Measurements from ENCODE around the gene NEU2.

The NEU2 gene

GRCh38 chr2:233074106-233074505, 41.6 kb downstream of the NEU2 start:
- no peaks in the 10 kb centered on the region for H3K79me2 ChIP-seq (ENCODE audit: control insufficient read depth, insufficient read depth, low read length)
- H3K18ac ChIP-seq (ENCODE audit: low read length), result no peak overlapping the region
- H3K36me3 ChIP-seq (ENCODE audit: control insufficient read depth, insufficient read depth, low read length), result no peaks in the 10 kb centered on the region
- H2BK120ac ChIP-seq (ENCODE audit: low read depth, low read length), result no peak overlapping the region
- H3K4ac ChIP-seq (ENCODE audit: low read depth, low read length), result no peak overlapping the region
- H3K4me1 ChIP-seq (ENCODE audit: control insufficient read depth, low read depth, low read length), result peaks cover 2% of the 10 kb centered on the region
- no peak overlapping the region for H4K5ac ChIP-seq (ENCODE audit: low read length)
- no CpG with 5 or more reads among the region's 7 CpGs for WGBS (ENCODE audit: extremely low coverage, insufficient coverage, low lambda C conversion rate)
- H4K8ac ChIP-seq (ENCODE audit: low read depth, low read length), result no peak overlapping the region
- H3K27me3 ChIP-seq (ENCODE audit: insufficient read depth, low read length, poor library complexity), result no peaks in the 10 kb centered on the region
- DNase-seq, result no peak
- H3K23ac ChIP-seq (ENCODE audit: low read length), result no peak overlapping the region
- H3K9ac ChIP-seq (ENCODE audit: low read length), result no peak overlapping the region
- no peak overlapping the region for H3K4me2 ChIP-seq (ENCODE audit: low read length)
- no peak overlapping the region for H3K27ac ChIP-seq (ENCODE audit: low read depth, low read length)
- H3K56ac ChIP-seq (ENCODE audit: low read length), result no peak overlapping the region
- no peak overlapping the region for H3K4me3 ChIP-seq (ENCODE audit: low read length)
- H2AK5ac ChIP-seq (ENCODE audit: low read length), result no peak overlapping the region
- H2BK15ac ChIP-seq (replicated peaks; ENCODE audit: low read depth), result no peak overlapping the region
- H2BK5ac ChIP-seq (ENCODE audit: low read length), result no peak overlapping the region
- no peaks in the 10 kb centered on the region for H3K79me1 ChIP-seq (ENCODE audit: low read length)

- H2AK5ac ChIP-seq (ENCODE audit: low read length), result no peak overlapping the region
Measured at GRCh38 chr2:233075141-233075965, 42.9 kb downstream of the NEU2 start.

DNA sequence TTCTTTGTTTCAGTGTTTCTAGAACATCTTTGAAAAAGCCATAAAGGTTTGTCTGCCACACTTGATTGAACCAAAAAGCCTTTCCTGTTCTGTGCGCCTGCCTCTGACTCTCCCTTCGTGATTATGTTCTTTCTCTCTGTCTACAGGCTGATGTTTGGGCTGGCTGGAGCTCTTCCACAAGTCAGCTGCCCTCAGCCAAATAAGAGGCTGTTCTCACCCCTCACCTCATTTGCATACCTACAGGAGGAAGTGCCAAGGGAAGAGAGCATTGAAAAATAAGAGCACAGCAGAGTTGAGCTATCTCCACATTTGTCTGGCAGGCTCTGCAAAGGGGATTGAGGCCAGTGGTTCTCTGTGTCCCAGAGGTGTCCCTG, 43.5 kb downstream of the NEU2 start:
- H3K23ac ChIP-seq (ENCODE audit: low read length), result no peak overlapping the region
- peak; percentile 62 for DNase-seq
- H3K27me3 ChIP-seq (ENCODE audit: insufficient read depth, low read length, poor library complexity), result no peaks in the 10 kb centered on the region

More at GRCh38 chr2:233075141-233075965, 42.9 kb downstream of the NEU2 start:
- WGBS (ENCODE audit: extremely low coverage, insufficient coverage, low lambda C conversion rate), result no CpG with 5 or more reads among the region's 6 CpGs
- Histone ChIP-seq H3K4me3 (ENCODE audit: low read length) (no peak overlapping the region), H3K4ac (ENCODE audit: low read depth, low read length) (no peak overlapping the region), H3K27me3 (ENCODE audit: insufficient read depth, low read length, poor library complexity) (no peaks in the 10 kb centered on the region), H3K79me1 (ENCODE audit: low read length) (no peaks in the 10 kb centered on the region), H3K23ac (ENCODE audit: low read length) (no peak overlapping the region), H3K9ac (ENCODE audit: low read length) (no peak overlapping the region), H3K79me2 (ENCODE audit: control insufficient read depth, insufficient read depth, low read length) (no peaks in the 10 kb centered on the region), H2BK5ac (ENCODE audit: low read length) (no peak overlapping the region), H3K4me1 (ENCODE audit: control insufficient read depth, low read depth, low read length) (peaks cover 2% of the 10 kb centered on the region), H4K8ac (ENCODE audit: low read depth, low read length) (no peak overlapping the region), H3K27ac (ENCODE audit: low read depth, low read length) (no peak overlapping the region), H3K4me2 (ENCODE audit: low read length) (no peak overlapping the region), H2BK120ac (ENCODE audit: low read depth, low read length) (no peak overlapping the region), H4K5ac (ENCODE audit: low read length) (no peak overlapping the region), H3K56ac (ENCODE audit: low read length) (no peak overlapping the region), H3K18ac (ENCODE audit: low read length) (no peak overlapping the region), H2BK15ac (replicated peaks; ENCODE audit: low read depth) (no peak overlapping the region), H3K36me3 (ENCODE audit: control insufficient read depth, insufficient read depth, low read length) (no peaks in the 10 kb centered on the region)
- no peak for DNase-seq

DNA sequence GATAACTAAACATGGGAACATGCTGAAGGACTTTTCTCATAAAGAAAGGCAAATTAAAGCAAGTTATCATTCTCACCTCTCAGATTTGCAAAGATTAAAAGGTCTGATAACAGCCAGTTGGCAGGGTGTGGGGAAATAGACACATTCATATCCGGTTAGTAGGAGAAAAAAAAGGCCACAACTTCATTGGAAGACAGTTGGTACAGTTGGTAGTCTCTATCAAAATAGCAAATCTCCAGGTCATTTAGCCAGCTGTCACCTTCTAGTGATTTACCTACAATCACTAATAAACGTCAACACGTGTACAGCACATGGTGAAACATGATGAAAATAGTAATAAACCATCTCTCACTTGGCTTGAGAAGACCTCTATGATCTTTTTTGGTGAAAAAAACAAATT, 44.3 kb downstream of the NEU2 start:
- DNase-seq, result no peak
- H4K8ac ChIP-seq (ENCODE audit: low read depth, low read length), result no peak overlapping the region
- H3K56ac ChIP-seq (ENCODE audit: low read length), result no peak overlapping the region
- no peak overlapping the region for H2BK5ac ChIP-seq (ENCODE audit: low read length)
- H3K23ac ChIP-seq (ENCODE audit: low read length), result no peak overlapping the region
- H3K4me2 ChIP-seq (ENCODE audit: low read length), result no peak overlapping the region
- H4K5ac ChIP-seq (ENCODE audit: low read length), result no peak overlapping the region
- no peak overlapping the region for H2AK5ac ChIP-seq (ENCODE audit: low read length)
- H3K79me2 ChIP-seq (ENCODE audit: control insufficient read depth, insufficient read depth, low read length), result no peaks in the 10 kb centered on the region
- H2BK15ac ChIP-seq (replicated peaks; ENCODE audit: low read depth), result no peak overlapping the region
- H3K4me3 ChIP-seq (ENCODE audit: low read length), result no peak overlapping the region
- no peaks in the 10 kb centered on the region for H3K27me3 ChIP-seq (ENCODE audit: insufficient read depth, low read length, poor library complexity)
- H3K36me3 ChIP-seq (ENCODE audit: control insufficient read depth, insufficient read depth, low read length), result no peaks in the 10 kb centered on the region
- H3K79me1 ChIP-seq (ENCODE audit: low read length), result no peaks in the 10 kb centered on the region
- H2BK120ac ChIP-seq (ENCODE audit: low read depth, low read length), result no peak overlapping the region
- H3K9ac ChIP-seq (ENCODE audit: low read length), result no peak overlapping the region
- H3K4me1 ChIP-seq (ENCODE audit: control insufficient read depth, low read depth, low read length), result peaks cover 2% of the 10 kb centered on the region
- no CpG with 5 or more reads among the region's 3 CpGs for WGBS (ENCODE audit: extremely low coverage, insufficient coverage, low lambda C conversion rate)
- no peak overlapping the region for H3K4ac ChIP-seq (ENCODE audit: low read depth, low read length)
- H3K27ac ChIP-seq (ENCODE audit: low read depth, low read length), result no peak overlapping the region
- H3K18ac ChIP-seq (ENCODE audit: low read length), result no peak overlapping the region

More for the DNA sequence above, 43.5 kb downstream of the NEU2 start:
- no CpG with 5 or more reads among the region's 2 CpGs for WGBS (ENCODE audit: extremely low coverage, insufficient coverage, low lambda C conversion rate)
- peaks cover 2% of the 10 kb centered on the region for H3K4me1 ChIP-seq (ENCODE audit: control insufficient read depth, low read depth, low read length)
- H2AK5ac ChIP-seq (ENCODE audit: low read length), result no peak overlapping the region
- H3K56ac ChIP-seq (ENCODE audit: low read length), result no peak overlapping the region
- H3K4me2 ChIP-seq (ENCODE audit: low read length), result no peak overlapping the region
- no peak overlapping the region for H2BK120ac ChIP-seq (ENCODE audit: low read depth, low read length)
- H2BK15ac ChIP-seq (replicated peaks; ENCODE audit: low read depth), result no peak overlapping the region
- no peak overlapping the region for H4K5ac ChIP-seq (ENCODE audit: low read length)
- H2BK5ac ChIP-seq (ENCODE audit: low read length), result no peak overlapping the region
- no peaks in the 10 kb centered on the region for H3K79me1 ChIP-seq (ENCODE audit: low read length)
- no peak overlapping the region for H3K27ac ChIP-seq (ENCODE audit: low read depth, low read length)
- no peak overlapping the region for H3K18ac ChIP-seq (ENCODE audit: low read length)
- no peak overlapping the region for H3K9ac ChIP-seq (ENCODE audit: low read length)
- no peak overlapping the region for H3K4me3 ChIP-seq (ENCODE audit: low read length)
- H3K36me3 ChIP-seq (ENCODE audit: control insufficient read depth, insufficient read depth, low read length), result no peaks in the 10 kb centered on the region
- H3K79me2 ChIP-seq (ENCODE audit: control insufficient read depth, insufficient read depth, low read length), result no peaks in the 10 kb centered on the region
- no peak overlapping the region for H4K8ac ChIP-seq (ENCODE audit: low read depth, low read length)
- H3K4ac ChIP-seq (ENCODE audit: low read depth, low read length), result no peak overlapping the region

DNA sequence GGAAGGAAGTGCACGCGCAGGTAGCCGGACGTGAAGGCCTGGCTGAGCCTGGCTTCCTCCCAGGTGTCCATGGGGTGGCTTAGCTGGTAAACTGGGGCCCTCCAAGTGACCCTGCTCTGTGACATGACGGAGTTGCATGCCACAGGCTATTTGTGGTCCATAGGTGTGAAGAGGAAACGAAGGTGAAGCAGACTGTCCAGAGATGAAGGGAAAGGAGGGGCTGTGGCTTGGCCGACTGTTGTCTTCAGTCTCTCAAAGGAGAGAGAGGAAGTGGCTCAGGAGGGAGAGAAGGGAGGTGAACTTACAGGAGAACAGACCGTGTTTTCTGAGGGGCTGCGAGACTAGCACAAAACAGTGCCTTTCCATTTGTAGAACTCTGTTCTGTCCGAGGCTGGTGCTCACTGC, 47.0 kb downstream of the NEU2 start:
- H3K27ac ChIP-seq (ENCODE audit: low read depth, low read length), result no peak overlapping the region
- no peak overlapping the region for H2BK15ac ChIP-seq (replicated peaks; ENCODE audit: low read depth)
- H3K4me1 ChIP-seq (ENCODE audit: control insufficient read depth, low read depth, low read length), result peaks cover 2% of the 10 kb centered on the region
- no peaks in the 10 kb centered on the region for H3K79me2 ChIP-seq (ENCODE audit: control insufficient read depth, insufficient read depth, low read length)
- H3K27me3 ChIP-seq (ENCODE audit: insufficient read depth, low read length, poor library complexity), result no peaks in the 10 kb centered on the region
- H2AK5ac ChIP-seq (ENCODE audit: low read length), result no peak overlapping the region
- H3K36me3 ChIP-seq (ENCODE audit: control insufficient read depth, insufficient read depth, low read length), result no peaks in the 10 kb centered on the region
- H3K4ac ChIP-seq (ENCODE audit: low read depth, low read length), result no peak overlapping the region
- no peak overlapping the region for H4K5ac ChIP-seq (ENCODE audit: low read length)
- no peak overlapping the region for H2BK120ac ChIP-seq (ENCODE audit: low read depth, low read length)
- H3K79me1 ChIP-seq (ENCODE audit: low read length), result no peaks in the 10 kb centered on the region
- H3K4me2 ChIP-seq (ENCODE audit: low read length), result no peak overlapping the region
- no peak overlapping the region for H3K23ac ChIP-seq (ENCODE audit: low read length)
- no peak overlapping the region for H3K18ac ChIP-seq (ENCODE audit: low read length)
- no peak overlapping the region for H3K9ac ChIP-seq (ENCODE audit: low read length)
- H3K4me3 ChIP-seq (ENCODE audit: low read length), result no peak overlapping the region
- DNase-seq, result no peak
- WGBS (ENCODE audit: extremely low coverage, insufficient coverage, low lambda C conversion rate), result no CpG with 5 or more reads among the region's 10 CpGs
- H3K56ac ChIP-seq (ENCODE audit: low read length), result no peak overlapping the region
- H2BK5ac ChIP-seq (ENCODE audit: low read length), result no peak overlapping the region
- H4K8ac ChIP-seq (ENCODE audit: low read depth, low read length), result no peak overlapping the region

All from mesendoderm (in vitro differentiated cells).